A172 (cell line): ENCODE measurements around the gene TBATA. TPM values are rescaled to one million over a fixed set of nuclear protein-coding genes. Genes with fewer than 3 reads are reported as not detected.

Source experiments
- DNase-seq: peaks from one replicate; pipeline ENCODE4 v3.0.0-alpha.2; 2015; ENCODE audit warnings: low spot score
- total RNA-seq: library from RNA; depleted of rRNA; stranded (reverse); fragments of >200 nt; shearing (Covaris generic); gene quantifications from 2 replicates; pipeline ENCODE4 v1.2.3, GENCODE V29; 2014

Gene TBATA
- total RNA-seq, 1 experiment from 2014 or later = not detected

DNA sequence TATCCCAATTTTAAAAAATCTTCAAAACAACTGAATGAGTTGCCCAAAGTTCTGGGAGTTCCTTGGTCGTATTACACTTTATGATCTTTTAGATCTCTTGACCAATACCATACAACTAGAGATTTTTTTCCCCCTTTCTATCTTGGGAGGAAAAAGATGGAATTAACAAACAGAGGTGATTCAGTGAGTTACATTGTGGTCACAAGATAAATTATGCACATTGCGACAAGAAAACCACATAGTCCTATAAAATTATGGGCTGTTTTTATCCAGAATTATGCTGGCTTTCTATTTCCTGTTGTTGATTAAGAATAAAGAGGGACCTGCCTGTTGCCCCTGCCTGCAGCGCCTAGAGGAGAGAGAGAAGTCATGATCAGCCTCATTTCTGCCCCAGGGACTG is 22.4 kb upstream of the TBATA start:
- peak; percentile 42 for DNase-seq

DNA sequence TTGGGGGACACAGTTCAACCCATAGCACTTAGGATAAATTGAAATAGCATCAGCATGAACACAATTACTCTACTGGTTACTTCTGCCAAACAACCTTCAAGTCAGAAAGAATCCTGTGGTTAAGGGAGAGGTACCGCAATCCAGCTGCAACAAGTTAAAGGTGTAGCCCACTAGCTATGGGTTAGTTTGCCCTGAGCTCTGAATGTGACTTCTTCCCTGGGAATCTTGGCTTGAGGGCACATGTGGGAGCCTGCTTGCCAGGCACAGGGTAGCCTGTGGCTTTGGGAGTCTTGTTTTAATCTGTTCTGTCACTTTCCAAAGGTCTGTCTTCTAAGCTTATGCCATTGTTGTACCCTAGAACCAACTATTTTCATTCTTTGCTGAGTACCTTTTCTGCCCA is 21.7 kb upstream of the TBATA start:
- no peak for DNase-seq

DNA sequence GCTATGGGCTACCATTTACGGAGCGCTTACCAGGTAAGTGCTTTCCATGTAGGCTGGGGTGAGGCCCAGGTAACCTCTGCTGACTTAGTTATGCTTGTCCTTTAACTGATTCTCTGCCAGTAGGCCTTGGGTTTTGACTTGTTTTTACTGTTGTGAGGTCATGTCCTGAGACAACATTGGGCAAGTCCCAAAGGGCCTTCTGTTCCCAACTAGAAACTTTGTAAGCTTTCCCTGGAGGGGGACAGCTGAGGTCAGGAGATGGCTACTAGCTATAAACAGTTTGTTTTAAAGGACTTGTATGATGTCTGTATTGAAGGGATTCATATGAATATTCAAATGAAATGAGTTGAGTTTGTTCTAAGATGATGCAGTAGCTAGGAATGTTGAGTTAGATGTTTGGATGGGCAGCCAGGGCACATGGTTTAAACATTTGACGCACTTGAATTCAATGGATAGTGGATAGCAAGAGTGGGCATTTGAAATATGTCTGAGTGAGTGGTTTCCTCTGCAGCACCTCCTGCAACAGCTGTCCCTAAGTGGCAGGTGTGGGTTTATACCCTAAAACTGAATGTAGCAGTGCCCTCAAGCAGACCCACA is 20.5 kb upstream of the TBATA start:
- DNase-seq = no peak

DNA sequence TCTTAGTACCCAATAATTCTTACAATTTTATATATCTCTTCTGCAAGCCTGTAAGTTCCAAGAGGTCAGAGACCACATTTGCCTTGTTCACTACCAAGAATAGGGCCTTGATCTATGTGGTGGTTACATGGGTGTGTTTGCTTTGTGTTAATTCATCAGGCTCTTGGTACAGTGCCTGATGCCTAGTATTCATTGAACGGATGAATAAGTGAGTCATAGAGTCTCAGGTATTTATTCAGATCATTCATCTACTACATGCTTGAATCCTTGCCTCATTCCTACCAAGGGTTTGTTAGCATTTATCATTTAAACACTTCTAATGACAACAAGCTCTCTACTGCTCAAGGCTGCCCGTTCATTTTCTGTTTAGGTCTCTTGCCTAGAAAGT is 19.2 kb upstream of the TBATA start:
- peak; percentile 13 for DNase-seq

DNA sequence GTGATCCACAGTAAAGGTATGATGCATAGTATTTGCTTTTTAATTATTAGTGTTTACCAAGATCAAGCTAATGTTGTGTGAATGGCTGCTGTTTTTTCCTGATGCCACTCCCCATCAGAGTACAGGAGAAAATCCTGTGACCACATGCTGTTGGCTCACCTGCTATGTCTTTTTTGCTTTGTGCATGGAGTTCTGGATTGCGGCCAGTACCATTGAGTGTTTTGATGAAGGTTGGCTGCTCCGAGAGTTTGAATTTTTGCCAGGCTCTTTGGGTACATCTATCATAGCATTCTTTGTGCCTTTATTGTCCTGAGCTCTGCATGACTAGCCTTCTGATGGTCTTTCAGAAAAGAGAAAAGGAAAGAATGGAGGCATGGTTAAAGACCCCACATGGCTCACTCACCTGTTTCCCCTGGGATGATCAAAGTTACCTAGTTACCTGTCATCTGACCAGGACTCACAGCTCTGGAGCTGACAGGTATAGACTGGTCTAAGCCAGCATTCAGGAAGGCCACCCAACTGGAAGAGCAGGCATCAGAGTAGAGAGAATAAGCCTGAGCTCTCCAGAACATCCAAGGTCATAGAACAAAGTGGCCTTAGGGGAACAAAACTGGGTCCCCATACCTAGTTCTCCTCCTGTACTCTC is 18.7 kb upstream of the TBATA start:
- DNase-seq = no peak

DNA sequence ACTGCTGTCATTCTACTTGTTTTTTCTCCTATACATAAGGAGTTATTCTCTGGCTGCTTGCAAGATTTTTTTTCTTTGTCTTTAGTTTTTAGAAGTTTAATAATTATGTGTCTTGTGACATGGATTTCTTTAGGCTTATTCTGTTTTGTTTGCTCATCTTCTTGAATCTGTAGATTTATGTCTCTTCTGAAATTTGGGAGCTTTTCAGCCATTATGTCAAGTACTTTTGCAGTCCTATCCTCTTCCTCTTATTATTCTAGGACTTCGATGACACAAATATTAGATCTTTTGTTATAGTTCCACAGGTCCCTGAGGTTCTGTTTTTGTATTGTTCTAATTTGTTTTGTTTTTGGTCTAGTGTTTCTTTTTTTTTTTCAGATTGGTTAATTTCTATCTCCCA is 16.7 kb upstream of the TBATA start:
- DNase-seq = no peak

DNA sequence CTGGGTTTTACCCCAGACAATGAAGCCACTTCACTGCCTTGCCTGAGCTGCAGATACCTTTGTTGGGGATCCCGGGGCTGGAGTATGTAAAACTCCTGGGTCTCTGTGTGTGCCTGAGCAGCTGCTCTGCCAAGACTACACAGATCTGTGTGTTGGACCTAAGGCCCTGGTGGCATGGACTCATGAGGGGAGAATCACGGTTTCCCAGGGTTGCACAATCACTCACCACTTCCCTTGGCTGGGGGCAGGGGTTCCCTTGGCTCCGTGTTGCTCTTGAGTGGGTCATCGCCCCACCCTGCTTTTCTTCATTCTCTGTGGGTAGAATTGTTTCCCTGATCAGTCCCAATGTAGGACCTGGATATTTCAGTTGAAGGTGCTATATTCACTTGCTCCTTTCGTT is 13.9 kb upstream of the TBATA start:
- no peak for DNase-seq

DNA sequence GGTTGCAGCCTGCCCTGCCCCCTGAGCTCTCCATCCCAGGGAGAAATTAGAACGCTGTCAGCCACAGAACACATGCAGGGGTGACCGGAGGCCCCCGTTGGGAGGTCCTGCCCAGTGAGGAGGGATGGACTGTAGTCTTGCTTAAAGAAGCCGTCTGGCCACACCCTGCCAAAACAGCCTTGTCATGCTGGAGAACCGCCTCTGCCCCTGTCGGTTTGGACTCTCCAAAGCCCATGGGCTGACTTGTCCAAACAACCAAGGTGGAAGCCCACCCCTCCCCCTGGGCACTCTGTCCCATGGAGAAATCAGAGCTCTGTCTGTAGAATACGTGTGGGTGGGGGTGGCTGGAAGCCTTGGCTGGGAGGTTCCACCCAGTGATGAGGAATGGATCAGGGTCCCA is 12.7 kb upstream of the TBATA start:
- DNase-seq = no peak

DNA sequence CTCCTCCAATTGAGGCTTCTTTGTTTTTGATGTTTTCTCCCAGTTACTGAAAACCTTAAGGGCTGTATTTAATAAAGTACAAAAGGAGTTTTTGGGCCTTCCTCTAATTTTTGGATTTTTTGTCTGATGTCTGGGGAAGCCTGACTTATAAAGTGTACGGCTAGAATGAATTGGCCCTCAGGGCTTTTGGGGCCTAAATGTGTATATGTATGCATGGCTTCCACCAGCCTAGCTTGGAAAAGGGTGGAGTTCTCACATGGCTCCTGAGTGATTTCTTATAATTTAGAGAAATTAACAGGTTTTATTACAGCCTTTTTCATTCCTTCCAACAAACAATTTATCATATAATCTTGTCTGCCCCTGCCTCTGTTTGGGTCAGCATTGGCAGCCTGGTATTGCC is 10.4 kb upstream of the TBATA start:
- DNase-seq = no peak

DNA sequence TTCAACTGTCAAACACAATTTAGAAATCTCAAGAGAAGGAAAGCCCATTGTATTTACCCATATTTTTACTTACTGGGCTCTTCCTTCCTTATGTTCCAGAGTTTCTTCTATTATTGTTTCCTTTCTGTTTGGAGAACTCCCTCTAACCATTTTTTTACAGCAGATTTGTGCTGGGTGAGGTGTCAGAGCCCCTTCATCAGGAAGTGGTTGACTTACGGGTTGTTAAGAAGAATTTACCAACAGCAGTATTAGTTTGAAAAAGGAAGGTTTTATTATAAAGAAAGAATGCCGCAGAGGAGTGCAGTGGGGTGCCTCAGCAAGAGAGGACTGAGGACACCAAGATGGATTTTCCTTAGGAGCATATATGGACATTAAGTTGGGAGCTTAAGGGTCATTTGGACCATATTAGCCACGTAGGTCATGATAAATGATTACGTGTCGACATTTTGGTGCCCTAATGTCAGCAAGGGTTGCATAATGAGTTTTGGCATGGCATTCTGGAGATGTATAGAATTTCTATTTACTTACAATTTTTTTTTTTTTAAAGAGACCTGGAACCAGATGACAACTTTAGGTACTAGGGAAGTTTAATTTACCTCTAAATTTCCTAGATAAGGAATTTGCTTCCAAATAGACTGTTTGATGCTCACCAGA is 6.3 kb upstream of the TBATA start:
- DNase-seq = no peak

DNA sequence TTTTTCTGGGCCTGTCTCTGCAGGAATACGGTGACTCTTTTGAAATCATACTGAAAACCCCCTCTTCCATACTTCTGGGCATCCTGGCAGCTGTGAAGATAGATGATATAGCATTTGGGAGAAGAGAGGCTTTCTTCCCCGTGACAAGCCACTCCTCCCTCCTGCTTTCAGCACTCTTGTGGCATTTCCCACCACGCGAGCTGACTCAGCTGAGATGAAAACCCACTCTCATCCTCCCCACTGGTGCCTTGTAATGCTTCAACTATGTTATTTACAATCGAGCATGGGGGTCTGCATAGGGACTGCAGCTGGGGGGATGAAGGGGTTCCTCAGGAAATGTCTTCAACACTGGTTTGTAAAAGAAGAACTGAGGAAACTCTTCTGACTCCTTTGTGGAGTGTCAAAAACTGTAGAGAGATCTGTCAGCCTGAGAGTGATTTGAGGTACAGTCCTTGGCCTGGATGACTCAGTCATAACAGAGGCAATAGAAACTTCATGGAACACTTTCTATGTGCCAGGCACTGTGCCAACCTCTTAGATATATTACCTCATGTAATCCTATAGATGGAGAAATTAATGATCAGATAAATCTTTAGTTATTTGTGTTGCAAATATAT is 1.7 kb upstream of the TBATA start:
- DNase-seq = no peak

DNA sequence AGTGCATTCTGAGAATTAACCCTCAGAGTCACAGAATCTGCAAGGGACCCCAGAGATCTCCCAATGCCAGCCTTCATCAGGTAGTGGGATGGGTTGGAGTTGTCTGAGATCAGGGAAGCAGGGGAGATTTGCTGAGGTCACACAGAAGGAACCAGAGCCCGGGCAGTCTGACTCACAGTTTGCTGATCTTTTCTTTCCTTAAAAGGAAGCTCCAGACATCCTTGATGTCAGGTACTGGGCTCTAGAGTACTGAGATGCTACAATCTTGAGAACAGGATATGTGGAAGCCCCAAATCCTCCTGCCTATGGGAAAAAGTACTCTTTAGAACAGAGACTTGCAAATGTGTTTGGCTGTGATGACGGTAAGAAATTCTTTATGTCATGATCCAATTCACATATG is 706 bp downstream of the TBATA start:
- DNase-seq = peak; percentile 54

DNA sequence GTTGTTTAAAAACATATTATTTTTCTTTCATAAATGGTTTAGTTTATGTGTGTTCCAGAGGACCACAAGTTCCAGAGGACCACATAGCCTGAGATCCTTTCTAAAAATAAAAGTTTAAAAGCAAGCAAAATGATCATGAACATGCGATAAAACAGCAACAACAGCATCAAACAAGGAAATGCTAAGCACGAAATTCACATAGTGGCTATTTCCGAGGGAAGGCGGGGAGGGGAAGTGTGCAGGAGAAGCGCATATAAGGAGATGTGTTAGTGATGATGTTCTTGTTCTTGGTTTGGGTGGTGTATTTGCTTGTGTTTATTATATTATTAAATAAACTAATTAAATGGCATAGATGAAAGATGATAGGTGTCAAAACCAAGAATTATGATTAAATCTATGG is 1.2 kb downstream of the TBATA start:
- DNase-seq = no peak

DNA sequence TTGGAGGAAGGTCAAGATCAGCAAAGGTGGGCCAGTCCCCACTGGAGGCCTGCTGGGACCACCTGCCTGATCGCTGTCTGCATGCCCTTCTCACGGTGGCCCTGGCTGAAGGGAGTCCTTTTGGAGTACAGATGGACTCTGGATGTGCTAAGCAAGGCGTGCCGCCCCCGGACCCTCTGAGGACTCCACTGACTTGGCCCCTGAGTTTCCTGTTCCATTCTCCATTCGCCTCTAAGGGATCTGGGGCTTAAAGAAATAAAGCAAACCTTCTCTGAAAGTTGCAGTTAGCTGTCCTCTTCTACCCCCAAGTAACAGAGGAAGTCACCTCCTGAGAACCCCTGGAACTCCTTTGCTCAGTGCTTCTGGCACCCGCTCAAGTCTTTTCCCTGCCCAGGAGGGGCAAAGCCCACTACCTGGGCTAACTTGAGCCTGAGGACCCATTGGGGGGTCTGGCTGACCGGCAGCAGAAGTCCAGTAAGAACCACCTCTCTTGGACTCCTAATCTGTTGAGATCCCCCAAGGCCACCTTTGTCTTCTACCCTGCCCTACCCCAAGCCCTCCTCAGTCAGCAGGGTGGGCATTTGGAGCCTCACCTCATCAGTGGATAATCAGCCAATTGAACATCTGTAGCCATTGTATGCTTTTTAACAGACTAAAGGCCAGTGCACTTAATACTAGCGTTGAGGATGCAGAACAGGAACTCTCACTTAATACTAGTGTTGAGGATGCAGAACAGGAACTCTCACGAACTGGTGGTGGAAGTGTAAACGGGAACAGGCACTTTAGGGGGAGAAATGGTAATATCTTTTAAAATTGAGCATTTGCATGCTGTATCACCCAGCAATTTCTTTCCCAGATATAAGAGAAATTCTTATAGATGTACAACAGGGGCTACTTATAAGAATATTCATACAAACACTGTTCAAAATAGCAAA is 2.2 kb downstream of the TBATA start:
- no peak for DNase-seq

DNA sequence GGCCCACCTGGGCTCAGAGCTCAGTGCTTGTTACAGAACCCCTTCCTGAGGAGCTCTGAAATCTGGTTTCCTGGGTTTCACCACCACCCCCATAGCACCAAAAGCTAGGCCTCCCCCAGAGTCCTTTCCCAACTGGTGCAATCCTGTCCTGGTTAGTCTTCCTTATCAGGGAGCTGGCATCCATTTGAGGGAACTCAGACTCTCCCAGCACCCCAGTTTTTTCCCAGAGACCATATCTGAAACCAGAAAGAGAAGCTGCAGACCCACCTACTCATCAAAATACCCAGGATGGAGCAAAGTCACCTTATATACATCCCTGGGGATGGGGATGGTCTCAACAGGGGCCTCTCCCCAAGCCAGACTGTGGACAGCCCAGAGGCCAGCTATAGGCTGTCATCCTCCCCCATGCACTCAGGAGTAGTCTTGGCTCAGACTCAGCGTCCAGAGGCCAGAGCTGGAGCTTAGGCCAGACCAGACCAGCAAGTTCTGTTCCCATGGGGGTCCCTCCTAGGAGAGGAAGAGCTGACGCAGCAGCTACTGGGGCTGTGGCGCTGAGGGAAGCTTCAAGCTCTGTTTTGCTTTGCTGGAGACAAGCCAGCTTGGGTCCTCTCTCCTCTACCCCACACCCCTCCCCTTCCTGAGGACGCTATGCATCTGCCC is 3.0 kb downstream of the TBATA start:
- DNase-seq = no peak

DNA sequence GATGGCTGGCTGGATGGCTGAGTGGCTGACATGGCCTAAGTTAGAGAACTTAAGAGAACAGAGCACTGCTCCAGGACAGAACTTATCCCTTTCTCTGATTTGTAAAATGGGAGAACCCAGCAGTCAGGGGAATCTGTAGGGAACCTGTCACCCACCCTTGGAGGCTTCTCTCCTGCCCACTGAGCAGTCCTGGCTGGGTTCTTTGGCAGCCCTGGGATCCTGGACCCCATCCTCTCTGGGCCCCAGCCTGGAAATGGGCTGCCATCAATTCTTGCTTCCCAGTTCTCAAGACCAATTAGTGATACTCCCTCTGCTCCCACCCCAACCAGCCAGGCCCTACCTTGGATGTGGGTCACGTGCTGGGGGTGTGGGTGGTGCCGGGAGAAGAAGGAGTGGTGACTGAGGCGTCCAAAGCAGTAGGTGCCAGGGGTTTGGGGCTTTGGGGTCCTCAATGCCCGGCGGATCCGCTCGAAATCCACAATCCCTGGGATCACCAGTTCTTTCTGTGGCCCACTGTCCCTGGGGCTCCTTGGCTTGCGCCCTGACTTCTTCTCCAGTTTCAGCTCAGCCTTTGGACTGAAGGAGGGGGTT is 3.6 kb downstream of the TBATA start:
- no peak for DNase-seq

DNA sequence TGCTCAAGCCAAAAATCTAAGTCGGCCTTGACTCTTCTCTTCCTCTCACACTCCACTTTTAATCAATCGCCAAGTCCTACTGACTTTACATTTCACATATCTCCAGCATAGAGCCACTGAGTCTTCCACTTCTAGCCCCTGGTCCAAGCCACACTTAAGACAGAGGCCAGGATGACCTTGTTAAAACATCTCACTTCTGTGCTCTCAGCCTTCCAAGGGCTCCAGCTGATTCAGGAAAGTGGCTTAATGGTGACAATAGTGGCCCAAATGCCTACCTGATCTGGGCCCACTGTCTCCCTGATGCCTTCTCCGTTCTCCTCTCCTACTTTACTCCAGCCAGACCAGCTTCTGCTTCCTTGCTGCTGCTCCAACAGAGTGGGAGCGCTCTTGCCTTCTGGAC is 4.4 kb downstream of the TBATA start:
- DNase-seq = no peak

DNA sequence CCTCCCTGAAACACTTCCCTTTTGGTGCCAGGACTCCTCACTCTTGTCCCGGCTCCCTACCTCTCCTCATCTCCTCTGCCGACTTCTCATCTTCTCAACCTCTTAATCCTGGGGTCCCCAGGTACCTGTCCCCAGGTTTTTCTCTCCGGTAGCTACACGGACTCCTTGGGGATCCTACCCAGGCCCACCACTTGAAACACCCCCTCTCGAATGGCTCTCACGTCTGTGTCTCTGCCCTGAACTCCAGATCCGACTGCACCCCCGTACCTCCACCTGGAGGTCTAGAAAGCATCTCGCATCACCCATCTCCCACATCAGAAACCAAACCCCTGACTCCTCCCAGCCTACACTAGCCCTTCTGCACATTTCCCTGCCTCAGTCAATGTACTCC is 4.8 kb downstream of the TBATA start:
- no peak for DNase-seq

DNA sequence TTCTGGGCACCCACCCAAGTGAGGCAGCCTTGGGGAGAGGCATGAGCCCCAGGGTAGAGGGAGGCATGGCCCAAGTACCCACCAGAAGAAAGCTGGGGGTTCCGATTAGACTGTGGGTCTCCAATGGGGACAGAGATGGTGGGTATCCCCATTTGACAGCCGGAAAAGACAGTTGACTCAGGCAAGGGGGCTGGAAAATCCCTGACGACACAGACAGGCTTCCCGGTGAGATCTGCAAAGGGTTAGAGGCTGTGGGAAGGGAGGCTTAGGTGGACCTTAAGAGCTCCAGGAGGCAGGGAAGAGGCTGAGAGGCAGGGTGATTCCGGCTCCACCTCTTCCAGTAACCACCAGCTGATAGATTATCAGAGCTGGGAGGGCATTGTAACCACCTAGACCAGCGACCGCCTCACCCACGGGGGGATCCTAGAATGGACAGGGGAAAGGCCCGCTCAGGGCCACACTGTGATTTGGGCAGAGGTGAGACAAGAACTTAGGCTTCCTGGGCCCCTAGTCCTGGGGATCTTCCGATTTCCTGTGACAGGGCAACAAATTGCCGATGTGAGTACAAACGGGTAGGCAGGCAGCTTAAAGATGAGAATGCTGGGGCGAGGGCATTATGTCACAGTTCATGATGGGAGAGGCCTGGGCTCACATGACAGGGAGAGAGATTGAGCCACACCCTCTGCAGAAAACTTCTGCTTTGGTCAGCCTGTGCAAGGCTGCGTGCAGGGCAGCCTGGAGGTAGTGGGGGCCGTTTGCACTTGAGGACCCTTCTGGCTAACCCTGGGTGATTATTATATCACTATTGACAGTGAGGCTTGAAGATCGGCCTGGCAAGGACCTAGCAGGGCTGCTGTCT is 5.4 kb downstream of the TBATA start:
- DNase-seq = no peak

DNA sequence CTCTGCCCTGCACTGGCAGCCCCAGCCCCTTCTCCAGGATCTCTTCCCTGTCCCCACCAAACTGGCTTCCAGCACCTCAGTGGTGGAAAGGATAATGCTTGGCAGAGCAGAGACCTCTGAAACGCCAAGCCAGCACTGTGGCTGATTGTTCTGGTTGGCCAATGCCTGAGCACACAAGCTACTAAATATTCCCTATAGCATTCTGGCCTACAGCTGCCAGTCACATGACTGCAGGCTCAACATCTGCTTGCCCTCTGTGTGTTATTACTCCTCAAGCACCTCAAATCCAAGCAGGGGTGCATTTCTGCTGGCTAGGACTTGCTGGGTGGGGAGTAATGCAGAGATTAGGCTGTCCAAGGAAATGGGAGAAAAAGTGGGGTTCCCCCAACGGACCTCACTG is 6.1 kb downstream of the TBATA start:
- no peak for DNase-seq
